Astrocyte of the spinal cord (primary cell): Measurements from ENCODE around the gene MAPK8IP3.
"Not testable (repeated sequence)": the region's sequence is repeated elsewhere in the genome, so short reads cannot be mapped to it uniquely, and the experiment has no call there.

Experiments
- DNase-seq: peaks from one replicate; pipeline ENCODE4 v3.0.0; 2011; ENCODE audit warnings: low read depth, low spot score
- H3K4me3 ChIP-seq: 2 replicates; pipeline ENCODE4 v1.5.1; 2011; ENCODE audit warnings: low read depth, mild to moderate bottlenecking, low read length, moderate library complexity
- in situ Hi-C: cut with HindIII; loops from 2 replicates; pipeline ENCODE4 v1.10.0; 2017; ENCODE audit warnings: low sequenced_read_pairs
- TF ChIP-seq, protein P1 (sequence below): IDR thresholded peaks from 2 replicates; pipeline ENCODE4 v1.5.1; 2012; ENCODE audit warnings: low read depth, mild to moderate bottlenecking, low read length, inconsistent platforms

The MAPK8IP3 gene

DNA sequence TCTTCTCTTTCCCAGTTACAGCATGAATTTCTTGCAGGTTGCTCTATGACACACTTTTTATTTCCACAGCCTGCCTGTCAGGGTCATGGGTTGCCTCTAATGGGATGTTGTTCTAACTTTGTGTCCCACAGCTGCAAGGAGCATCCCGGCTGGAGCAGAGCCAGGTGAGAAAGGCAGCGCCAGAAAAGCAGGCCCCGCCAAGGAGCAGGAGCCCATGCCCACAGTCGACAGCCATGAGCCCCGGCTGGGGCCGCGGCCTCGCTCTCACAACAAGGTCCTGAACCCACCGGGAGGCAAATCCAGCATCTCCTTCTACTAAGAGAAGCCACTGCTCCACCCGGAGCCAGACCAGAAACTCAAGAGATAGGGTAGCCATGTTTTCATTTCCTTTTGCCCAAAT, 7.3 kb upstream of the MAPK8IP3 start:
- DNase-seq: no peak
- in situ Hi-C loops: no loop called here
- no peak overlapping the region for H3K4me3 ChIP-seq
- TF ChIP-seq, protein P1, sequence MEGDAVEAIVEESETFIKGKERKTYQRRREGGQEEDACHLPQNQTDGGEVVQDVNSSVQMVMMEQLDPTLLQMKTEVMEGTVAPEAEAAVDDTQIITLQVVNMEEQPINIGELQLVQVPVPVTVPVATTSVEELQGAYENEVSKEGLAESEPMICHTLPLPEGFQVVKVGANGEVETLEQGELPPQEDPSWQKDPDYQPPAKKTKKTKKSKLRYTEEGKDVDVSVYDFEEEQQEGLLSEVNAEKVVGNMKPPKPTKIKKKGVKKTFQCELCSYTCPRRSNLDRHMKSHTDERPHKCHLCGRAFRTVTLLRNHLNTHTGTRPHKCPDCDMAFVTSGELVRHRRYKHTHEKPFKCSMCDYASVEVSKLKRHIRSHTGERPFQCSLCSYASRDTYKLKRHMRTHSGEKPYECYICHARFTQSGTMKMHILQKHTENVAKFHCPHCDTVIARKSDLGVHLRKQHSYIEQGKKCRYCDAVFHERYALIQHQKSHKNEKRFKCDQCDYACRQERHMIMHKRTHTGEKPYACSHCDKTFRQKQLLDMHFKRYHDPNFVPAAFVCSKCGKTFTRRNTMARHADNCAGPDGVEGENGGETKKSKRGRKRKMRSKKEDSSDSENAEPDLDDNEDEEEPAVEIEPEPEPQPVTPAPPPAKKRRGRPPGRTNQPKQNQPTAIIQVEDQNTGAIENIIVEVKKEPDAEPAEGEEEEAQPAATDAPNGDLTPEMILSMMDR: no peak

DNA sequence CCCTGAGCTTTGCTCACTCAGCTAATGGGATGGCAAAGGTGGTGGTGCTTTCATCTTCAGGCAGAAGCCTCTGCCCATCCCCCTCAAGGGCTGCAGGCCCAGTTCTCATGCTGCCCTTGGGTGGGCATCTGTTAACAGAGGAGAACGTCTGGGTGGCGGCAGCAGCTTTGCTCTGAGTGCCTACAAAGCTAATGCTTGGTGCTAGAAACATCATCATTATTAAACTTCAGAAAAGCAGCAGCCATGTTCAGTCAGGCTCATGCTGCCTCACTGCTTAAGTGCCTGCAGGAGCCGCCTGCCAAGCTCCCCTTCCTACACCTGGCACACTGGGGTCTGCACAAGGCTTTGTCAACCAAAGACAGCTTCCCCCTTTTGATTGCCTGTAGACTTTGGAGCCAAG, 5.7 kb upstream of the MAPK8IP3 start:
- in situ Hi-C loops: no loop called here
- TF ChIP-seq, protein P1: no peak
- no peak overlapping the region for H3K4me3 ChIP-seq
- no peak for DNase-seq

DNA sequence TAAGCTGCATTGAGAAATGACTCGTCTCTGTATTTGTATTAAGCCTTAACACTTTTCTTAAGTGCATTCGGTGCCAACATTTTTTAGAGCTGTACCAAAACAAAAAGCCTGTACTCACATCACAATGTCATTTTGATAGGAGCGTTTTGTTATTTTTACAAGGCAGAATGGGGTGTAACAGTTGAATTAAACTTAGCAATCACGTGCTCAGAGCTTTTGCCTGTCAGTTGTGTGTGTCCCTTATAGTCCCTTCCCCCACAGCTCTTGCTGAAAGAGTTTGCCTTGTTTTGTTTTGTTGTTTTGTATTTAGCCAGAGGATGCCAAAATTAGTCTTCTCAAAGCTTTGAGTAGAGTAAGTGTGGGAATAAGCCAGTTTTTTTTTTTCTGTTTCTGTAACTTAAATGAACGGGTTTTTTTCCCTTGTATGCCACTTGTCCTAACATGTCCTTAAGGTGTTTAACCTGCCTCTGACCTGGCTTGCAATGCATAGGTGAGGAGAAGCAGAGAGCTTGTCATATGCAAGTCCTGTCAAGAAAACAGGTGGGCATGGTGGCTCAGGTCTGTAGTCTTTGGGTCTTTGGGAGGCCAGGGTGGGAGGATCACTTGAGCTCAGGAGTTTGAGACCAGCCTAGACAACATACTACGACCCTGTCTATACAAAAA, 4.6 kb upstream of the MAPK8IP3 start:
- H3K4me3 ChIP-seq: no peak overlapping the region
- in situ Hi-C loops: no loop called here
- no peak for DNase-seq
- TF ChIP-seq, protein P1: no peak

DNA sequence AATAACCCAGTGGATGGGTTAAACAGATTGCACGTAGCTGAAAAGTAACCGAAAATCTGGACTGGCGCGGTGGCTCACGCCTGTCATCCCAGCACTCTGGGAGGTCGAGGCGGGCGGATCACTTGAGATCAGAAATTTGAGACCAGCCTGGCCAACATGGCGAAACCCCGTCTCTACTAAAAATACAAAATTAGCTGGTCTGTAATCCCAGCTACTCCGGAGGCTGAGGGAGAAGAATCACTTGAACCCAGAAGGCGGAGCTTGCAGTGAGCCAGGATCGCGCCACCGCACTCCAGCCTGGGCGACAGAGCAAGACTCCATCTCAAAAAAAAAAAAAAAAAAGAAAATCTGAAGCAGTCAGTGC, 689 bp upstream of the MAPK8IP3 start:
- H3K4me3 ChIP-seq: peak overlapping the region; percentile 91
- in situ Hi-C loops, DNase-seq: not testable (repeated sequence)

DNA sequence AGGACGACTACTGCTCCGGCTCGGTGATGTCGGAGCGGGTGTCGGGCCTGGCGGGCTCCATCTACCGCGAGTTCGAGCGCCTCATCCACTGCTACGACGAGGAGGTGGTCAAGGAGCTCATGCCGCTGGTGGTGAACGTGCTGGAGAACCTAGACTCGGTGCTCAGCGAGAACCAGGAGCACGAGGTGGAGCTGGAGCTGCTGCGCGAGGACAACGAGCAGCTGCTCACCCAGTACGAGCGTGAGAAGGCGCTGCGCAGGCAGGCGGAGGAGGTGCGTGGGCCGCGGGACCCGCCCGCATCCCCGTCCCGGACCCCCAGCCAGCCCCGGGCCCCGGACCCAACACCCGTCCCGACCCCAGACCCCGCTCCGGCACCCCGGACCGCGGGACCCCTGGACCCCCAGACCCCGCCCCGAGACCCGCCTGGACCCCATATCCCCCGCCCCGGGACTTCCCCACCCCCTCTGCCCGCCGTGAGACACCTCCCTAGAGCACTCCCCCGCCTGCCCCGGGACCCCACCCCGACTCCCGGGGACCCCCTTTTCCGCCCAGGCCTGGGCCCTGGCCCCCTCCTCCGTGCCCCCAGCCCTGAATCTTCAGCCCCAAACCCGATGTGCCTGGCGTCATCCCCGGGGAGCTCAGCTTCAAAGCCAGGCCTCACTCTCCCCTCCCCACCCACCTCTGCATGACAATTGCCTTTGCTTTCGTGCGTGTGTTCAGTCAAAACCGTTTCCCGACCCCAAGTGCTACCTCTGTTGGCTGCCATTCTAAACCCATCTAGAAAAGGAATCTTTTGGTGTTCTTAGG, 594 bp downstream of the MAPK8IP3 start:
- TF ChIP-seq, protein P1: no peak
- in situ Hi-C loops: no loop called here
- no peak for DNase-seq
- H3K4me3 ChIP-seq: peak overlapping the region; percentile 91

DNA sequence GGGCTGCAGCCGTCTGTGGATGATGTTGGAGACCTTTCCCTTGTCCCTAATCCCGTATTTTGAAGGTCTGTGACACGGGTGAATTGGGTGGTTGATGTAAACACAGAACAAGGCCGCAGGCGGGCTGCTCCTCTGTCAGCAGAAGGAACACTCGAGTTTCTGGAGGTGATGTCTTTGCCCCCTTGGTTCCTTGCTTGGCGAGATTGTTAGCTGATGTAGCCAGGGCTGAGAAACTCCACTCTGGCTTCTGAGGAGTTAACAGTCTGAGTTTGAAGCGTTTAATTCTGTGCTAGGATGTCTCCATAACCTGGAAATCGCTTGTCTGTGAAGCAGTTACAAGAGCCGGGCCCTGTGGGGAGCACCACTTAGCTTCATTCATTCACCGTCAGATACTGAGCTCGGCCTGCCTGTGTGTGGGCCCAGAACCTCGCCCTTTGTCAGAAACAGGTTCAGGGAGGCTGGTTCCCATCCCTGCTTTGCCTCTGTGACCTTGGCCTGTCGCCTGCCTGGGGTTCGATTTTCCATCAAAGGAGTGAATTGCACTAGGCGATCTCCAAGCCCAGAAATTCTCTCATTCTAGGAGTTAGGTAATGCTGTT, 1.3 kb downstream of the MAPK8IP3 start:
- in situ Hi-C loops: no loop called here
- TF ChIP-seq, protein P1: no peak
- peak overlapping the region; percentile 91 for H3K4me3 ChIP-seq
- peak; percentile 52 for DNase-seq
